Bronchial smooth muscle cell (primary cell): Measurements from ENCODE around the gene NR1H4. TPM values are rescaled to one million over a fixed set of nuclear protein-coding genes. Genes with fewer than 3 reads are reported as not detected.

ENCODE experiments used
- total RNA-seq: library from RNA; depleted of rRNA; stranded (reverse); fragments of >200 nt; gene quantifications from 2 replicates; pipeline ENCODE4 v1.2.1, GENCODE V29; 2014

NR1H4 gene
- total RNA-seq: under 0.01 TPM in 1 of 2 replicates, not detected in the other

GRCh38 chr12:100473716-100474150 lies at the start of gene NR1H4:
Gene NR1H4, plus strand, starts transcription at chr12:100473866. Its CDS starts 19,458 bp downstream, at chr12:100493324.

GRCh38 chr12:100573292-100574186 lies 99.9 kb downstream of the NR1H4 start, which contains the start of gene GAS2L3:
Gene GAS2L3, plus strand, starts transcription at chr12:100573684. Its CDS starts 21,221 bp downstream, at chr12:100594905.

Other genes with a start within 250 kb of the NR1H4 start
- 0.43 and 0.47 TPM in 2 replicates for gene DEPDC4, start 206.8 kb upstream of the NR1H4 start, total RNA-seq
- 12.1 and 27.6 TPM in 2 replicates for gene SCYL2, start 206.7 kb upstream of the NR1H4 start, total RNA-seq
- 0.16 TPM in 1 of 2 replicates, not detected in the other for gene SLC17A8, start 116.8 kb upstream of the NR1H4 start, total RNA-seq
- gene GAS2L3, start 99.8 kb downstream of the NR1H4 start, total RNA-seq: 12.8 and 12.9 TPM in 2 replicates